ENCODE data around the gene FCGR2B. TPM values are rescaled to one million over a fixed set of nuclear protein-coding genes. Genes with fewer than 3 reads are reported as not detected.

FCGR2B gene
- total RNA-seq (2022; extraction: Qiagen RNA extraction; ENCODE audit: low read depth): not detected in 5 replicates

DNA sequence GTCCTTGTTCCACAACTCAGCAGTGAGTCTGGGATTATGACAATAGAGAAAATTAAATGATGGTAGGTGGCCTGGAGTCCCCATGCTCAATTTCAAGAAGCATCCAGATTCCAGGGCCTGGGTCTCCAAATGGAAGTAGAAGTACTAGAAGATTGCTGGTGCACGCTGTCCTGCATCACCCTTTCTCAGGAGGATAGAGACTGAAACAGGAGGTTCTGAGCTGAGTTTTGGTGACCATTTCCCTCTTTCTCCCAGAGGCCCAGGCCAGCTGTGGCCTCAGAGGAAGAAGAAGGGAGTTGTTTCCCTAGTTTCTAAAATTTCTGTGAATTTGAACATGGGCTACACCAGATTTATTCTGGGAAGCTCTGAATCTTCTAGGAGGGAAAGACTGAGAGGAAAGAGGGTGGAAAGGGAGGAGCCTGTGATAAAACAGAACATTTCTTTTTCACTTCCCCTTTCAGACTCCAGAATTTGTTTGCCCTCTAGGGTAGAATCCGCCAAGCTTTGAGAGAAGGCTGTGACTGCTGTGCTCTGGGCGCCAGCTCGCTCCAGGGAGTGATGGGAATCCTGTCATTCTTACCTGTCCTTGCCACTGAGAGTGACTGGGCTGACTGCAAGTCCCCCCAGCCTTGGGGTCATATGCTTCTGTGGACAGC, at the start of gene FCGR2B:
TSS of gene FCGR2B (plus strand) at position 460 of the 656 bp plus-strand sequence. CDS start at position 559, 99 bp downstream.

GRCh38 chr1:161631076-161631475, 31.9 kb upstream of the FCGR2B start, which contains the start of gene FCGR3B:
FCGR3B (minus strand) TSS chr1:161631176; CDS start chr1:161631094, 82 bp downstream.

DNA sequence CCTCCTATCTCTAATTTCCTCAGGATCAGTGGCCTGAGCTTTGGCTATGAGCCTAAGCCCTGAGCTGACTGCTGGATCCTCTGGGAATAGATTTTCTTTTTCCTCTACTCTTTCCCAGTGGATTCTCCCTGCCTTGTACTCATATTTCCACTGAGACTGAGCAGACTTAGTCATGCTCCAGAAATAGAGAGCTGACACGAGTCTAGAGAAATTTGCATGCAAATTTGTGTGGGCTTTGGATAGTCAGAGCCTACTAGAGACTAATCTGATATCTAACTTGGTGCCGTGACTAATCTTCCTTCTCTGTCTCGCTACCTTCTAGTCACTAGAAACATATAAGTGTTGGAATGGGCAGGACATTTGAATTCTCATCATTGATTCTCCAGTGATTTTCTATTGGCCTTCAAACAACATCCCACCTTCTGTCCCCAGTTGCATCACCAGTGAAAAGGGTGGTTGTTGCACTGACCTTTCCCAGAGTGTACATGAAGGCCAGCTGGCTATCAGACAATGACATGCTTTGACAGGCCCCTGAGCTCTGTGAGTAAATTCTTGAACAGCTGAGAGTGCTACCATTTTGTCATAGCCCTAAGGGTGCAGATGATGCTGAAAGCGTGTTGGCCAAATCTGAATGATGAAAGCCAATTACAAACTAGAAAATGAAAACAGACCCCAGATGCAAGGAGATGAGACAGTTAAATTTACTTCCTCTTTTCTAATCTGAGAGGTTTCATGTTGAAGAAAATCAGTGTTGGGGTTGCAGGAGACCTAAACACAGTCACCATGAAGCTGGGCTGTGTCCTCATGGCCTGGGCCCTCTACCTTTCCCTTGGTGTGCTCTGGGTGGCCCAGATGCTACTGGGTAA, 43.8 kb downstream of the FCGR2B start, which contains the start of gene FCRLA:
TSS of gene FCRLA (plus strand) at position 748 of the 866 bp plus-strand sequence. CDS start at position 784, 36 bp downstream.

GRCh38 chr1:161720956-161721737, 58.2 kb downstream of the FCGR2B start, which contains the start of gene FCRLB:
FCRLB (plus strand) TSS chr1:161721544; CDS start chr1:161722673, 1,129 bp downstream.

Other genes starting within 250 kb of the FCGR2B start
- gene FCGR2A, start 157.7 kb upstream of the FCGR2B start, total RNA-seq (2022; extraction: Qiagen RNA extraction; ENCODE audit: low read depth): not detected in 5 replicates
- 1.5 to 7.5 TPM (median 2.0 TPM) in 5 replicates for gene HSPA6, start 138.6 kb upstream of the FCGR2B start, total RNA-seq (2022; extraction: Qiagen RNA extraction; ENCODE audit: low read depth)
- not detected in 5 replicates for gene FCGR3A, start 113.3 kb upstream of the FCGR2B start, total RNA-seq (2022; extraction: Qiagen RNA extraction; ENCODE audit: low read depth)
- gene FCGR3B, start 32.0 kb upstream of the FCGR2B start, total RNA-seq (2022; extraction: Qiagen RNA extraction; ENCODE audit: low read depth): not detected in 5 replicates
- gene FCRLA, start 44.1 kb downstream of the FCGR2B start, total RNA-seq (2022; extraction: Qiagen RNA extraction; ENCODE audit: low read depth): not detected in 5 replicates
- 1.4 to 1.8 TPM (median 1.6 TPM) in 5 replicates for gene FCRLB, start 58.4 kb downstream of the FCGR2B start, total RNA-seq (2022; extraction: Qiagen RNA extraction; ENCODE audit: low read depth)
- 42.4 to 53.3 TPM (median 48.3 TPM) in 5 replicates for gene DUSP12, start 86.6 kb downstream of the FCGR2B start, total RNA-seq (2022; extraction: Qiagen RNA extraction; ENCODE audit: low read depth)
- 12.6 to 15.4 TPM (median 14.4 TPM) in 5 replicates for gene ATF6, start 103.2 kb downstream of the FCGR2B start, total RNA-seq (2022; extraction: Qiagen RNA extraction; ENCODE audit: low read depth)